OCI-LY3 (cell line): ENCODE results near the gene RSPRY1.

Experiments
- EZH2phosphoT487 ChIP-seq: fragments of 200-600 bp; shearing (Covaris generic); IDR thresholded peaks from 2 replicates; pipeline ENCODE4 v1.6.1; 2018; ENCODE audit warnings: antibody characterized with exemption, mixed run types, low read depth
- TF ChIP-seq, protein P1 (sequence below): fragments of 200-600, 300-600 bp; sonication (generic); IDR thresholded peaks from 2 replicates; pipeline ENCODE4 v1.5.1; 2014; ENCODE audit warnings: antibody characterized with exemption, low read length, low read depth

DNA sequence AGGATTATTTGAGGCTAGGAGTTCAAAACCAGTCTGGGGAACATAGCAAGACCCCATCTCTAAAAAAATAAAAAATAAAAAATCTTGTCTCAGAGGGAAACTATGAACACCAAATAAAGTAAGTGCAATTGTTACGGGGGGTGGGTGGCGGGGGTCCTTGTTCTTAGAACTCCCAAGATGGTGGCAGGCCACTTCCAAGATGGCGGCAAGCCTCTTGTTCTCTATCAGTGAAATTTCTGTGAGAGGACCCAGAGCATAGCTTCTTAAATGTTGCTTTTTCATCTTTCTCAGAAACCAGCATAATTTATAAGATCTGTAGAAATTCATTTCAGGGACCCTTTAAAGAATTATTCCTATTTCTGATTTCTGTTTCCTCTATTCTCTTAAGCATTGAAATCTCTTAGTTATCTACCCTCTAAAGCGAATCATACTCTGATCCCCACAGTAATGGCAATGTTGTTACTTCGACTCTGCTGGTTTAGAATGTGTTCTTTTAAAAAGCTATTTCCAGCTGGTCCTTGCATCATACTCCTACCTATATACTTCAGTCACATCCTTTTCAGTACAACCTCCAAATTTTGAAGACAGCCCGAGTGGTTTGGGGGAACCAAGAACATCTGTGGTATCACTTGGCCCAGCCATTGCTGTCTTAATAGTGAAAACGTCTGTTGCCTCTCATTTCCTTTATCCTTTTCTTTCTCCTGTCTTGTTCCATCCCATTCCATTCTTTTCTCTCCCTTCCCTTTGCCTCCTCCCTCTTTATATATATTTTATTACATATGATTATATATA, 16.2 kb downstream of the RSPRY1 start:
- TF ChIP-seq, protein P1, sequence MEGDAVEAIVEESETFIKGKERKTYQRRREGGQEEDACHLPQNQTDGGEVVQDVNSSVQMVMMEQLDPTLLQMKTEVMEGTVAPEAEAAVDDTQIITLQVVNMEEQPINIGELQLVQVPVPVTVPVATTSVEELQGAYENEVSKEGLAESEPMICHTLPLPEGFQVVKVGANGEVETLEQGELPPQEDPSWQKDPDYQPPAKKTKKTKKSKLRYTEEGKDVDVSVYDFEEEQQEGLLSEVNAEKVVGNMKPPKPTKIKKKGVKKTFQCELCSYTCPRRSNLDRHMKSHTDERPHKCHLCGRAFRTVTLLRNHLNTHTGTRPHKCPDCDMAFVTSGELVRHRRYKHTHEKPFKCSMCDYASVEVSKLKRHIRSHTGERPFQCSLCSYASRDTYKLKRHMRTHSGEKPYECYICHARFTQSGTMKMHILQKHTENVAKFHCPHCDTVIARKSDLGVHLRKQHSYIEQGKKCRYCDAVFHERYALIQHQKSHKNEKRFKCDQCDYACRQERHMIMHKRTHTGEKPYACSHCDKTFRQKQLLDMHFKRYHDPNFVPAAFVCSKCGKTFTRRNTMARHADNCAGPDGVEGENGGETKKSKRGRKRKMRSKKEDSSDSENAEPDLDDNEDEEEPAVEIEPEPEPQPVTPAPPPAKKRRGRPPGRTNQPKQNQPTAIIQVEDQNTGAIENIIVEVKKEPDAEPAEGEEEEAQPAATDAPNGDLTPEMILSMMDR, result no peak
- TF ChIP-seq EZH2phosphoT487, result no peak
